DND-41 (cell line): ENCODE results near the gene RAPH1.
A peak's percentile ranks its signal among the peaks of the same experiment; 100 is the strongest.

Source experiments
- ATAC-seq: fragments of 200-7000 bp; cut with Tn5 transposase; 3 replicates; pipeline ENCODE4 v1.9.1; 2021; ENCODE audit warnings: low read depth; ENCODE audit not compliant: insufficient read depth
- DNase-seq: peaks from one replicate; pipeline ENCODE4 v3.0.0-alpha.2; 2020
- H2AFZ ChIP-seq: 2 replicates; pipeline ENCODE4 v1.6.0; 2012; ENCODE audit warnings: low read depth, low read length
- H3K27ac ChIP-seq: 2 replicates; pipeline ENCODE4 v1.5.1; 2012; ENCODE audit warnings: low read length, inconsistent platforms
- H3K27me3 ChIP-seq: fragments of 200-600 bp; sonication (generic); 2 replicates; pipeline ENCODE4 v1.6.0; 2012; ENCODE audit warnings: low read length, mild to moderate bottlenecking, inconsistent platforms; ENCODE audit not compliant: insufficient read depth, poor library complexity
- H3K36me3 ChIP-seq: 2 replicates; pipeline ENCODE4 v1.5.1; 2012; ENCODE audit warnings: low read length, inconsistent platforms; ENCODE audit not compliant: insufficient read depth
- H3K4me1 ChIP-seq: 2 replicates; pipeline ENCODE4 v1.5.1; 2012; ENCODE audit warnings: mild to moderate bottlenecking, low read length; ENCODE audit not compliant: insufficient read depth
- H3K4me2 ChIP-seq: 2 replicates; pipeline ENCODE4 v1.6.0; 2012; ENCODE audit warnings: mild to moderate bottlenecking, moderate library complexity, low read length, inconsistent platforms; ENCODE audit not compliant: insufficient read depth
- H3K4me3 ChIP-seq, 2 experiments: fragments of 200-600 bp in 1 of 2; shearing (Covaris generic) in 1 of 2; 2 replicates each; pipeline ENCODE4 v1.5.1; 2012 to 2016; ENCODE audit warnings: inconsistent platforms in 2 of 2, low read length in 2 of 2, mild to moderate bottlenecking in 2 of 2, low read depth in 1 of 2, moderate library complexity in 1 of 2
- H3K79me2 ChIP-seq: 2 replicates; pipeline ENCODE4 v1.6.0; 2012; ENCODE audit warnings: low read length, inconsistent platforms; ENCODE audit not compliant: insufficient read depth
- H3K9ac ChIP-seq: 2 replicates; pipeline ENCODE4 v1.6.0; 2012; ENCODE audit warnings: low read depth, mild to moderate bottlenecking, inconsistent platforms, low read length, moderate library complexity
- H3K9me3 ChIP-seq: 2 replicates; pipeline ENCODE4 v1.5.1; 2012; ENCODE audit warnings: low read length, moderate library complexity, mild to moderate bottlenecking, inconsistent platforms; ENCODE audit not compliant: insufficient read depth, severe bottlenecking
- H4K20me1 ChIP-seq: 2 replicates; pipeline ENCODE4 v1.6.0; 2012; ENCODE audit warnings: low read length; ENCODE audit not compliant: insufficient read depth
- CTCF ChIP-seq: IDR thresholded peaks from 2 replicates; pipeline ENCODE4 v1.5.1; 2012; ENCODE audit warnings: borderline replicate concordance, low read length, moderate library complexity, mild to moderate bottlenecking; ENCODE audit not compliant: poor library complexity, severe bottlenecking; ENCODE audit errors: extremely low read depth
- EZH2 ChIP-seq: IDR thresholded peaks from 3 replicates; pipeline ENCODE4 v1.6.1; 2012; ENCODE audit warnings: borderline replicate concordance, low read depth, mild to moderate bottlenecking, moderate library complexity, low read length, inconsistent platforms; ENCODE audit not compliant: severe bottlenecking

RAPH1 gene

GRCh38 chr2:203583084-203583695 lies 48.1 kb upstream of the RAPH1 start:
- Histone ChIP-seq H3K27me3 (no peaks in the 10 kb centered on the region), H3K4me1 (peaks cover 28% of the 10 kb centered on the region), H3K27ac (no peak overlapping the region), H4K20me1 (no peaks in the 10 kb centered on the region), H3K9me3 (no peaks in the 10 kb centered on the region), H3K4me3 (no peak overlapping the region), H3K9ac (no peak overlapping the region), H3K79me2 (no peaks in the 10 kb centered on the region), H3K36me3 (no peaks in the 10 kb centered on the region), H3K4me2 (no peak overlapping the region), H2AFZ (no peak overlapping the region)
- no peak for TF ChIP-seq CTCF
- TF ChIP-seq EZH2 = no peak
- no peak for ATAC-seq
- DNase-seq = no peak

GRCh38 chr2:203582468-203582867 lies 47.4 kb upstream of the RAPH1 start:
- Histone ChIP-seq H3K4me1 (peaks cover 35% of the 10 kb centered on the region), H3K9ac (no peak overlapping the region), H4K20me1 (no peaks in the 10 kb centered on the region), H3K36me3 (no peaks in the 10 kb centered on the region), H3K4me2 (no peak overlapping the region), H2AFZ (no peak overlapping the region), H3K27ac (no peak overlapping the region), H3K79me2 (no peaks in the 10 kb centered on the region), H3K4me3 (no peak overlapping the region), H3K9me3 (no peaks in the 10 kb centered on the region), H3K27me3 (no peaks in the 10 kb centered on the region)
- TF ChIP-seq CTCF = no peak
- TF ChIP-seq EZH2 = no peak
- DNase-seq = no peak
- no peak for ATAC-seq

- Histone ChIP-seq H3K4me3 (no peak overlapping the region), H3K4me1 (peaks cover 35% of the 10 kb centered on the region), H4K20me1 (no peaks in the 10 kb centered on the region), H3K36me3 (no peaks in the 10 kb centered on the region), H3K9me3 (no peaks in the 10 kb centered on the region), H3K4me2 (no peak overlapping the region), H3K27me3 (no peaks in the 10 kb centered on the region), H3K27ac (peak overlapping the region; percentile 39; the same call in 1 of the 2 replicates), H3K79me2 (no peaks in the 10 kb centered on the region), H2AFZ (no peak overlapping the region), H3K9ac (no peak overlapping the region; the same call in 1 of the 2 replicates)
- no peak for TF ChIP-seq CTCF
- TF ChIP-seq EZH2 = no peak
- DNase-seq (no peak), ATAC-seq (no peak)
Observed at GRCh38 chr2:203580844-203581243, 45.7 kb upstream of the RAPH1 start.

- Histone ChIP-seq H2AFZ (0 out of 2 replicates have a peak overlapping the region, but pooled peaks have one; percentile 0), H3K79me2 (no peaks in the 10 kb centered on the region), H3K9ac (peak overlapping the region; percentile 34; the same call in 1 of the 2 replicates), H3K4me3 (no peak overlapping the region), H3K27ac (peak overlapping the region; percentile 87), H3K4me2 (peak overlapping the region; percentile 24; the same call in 1 of the 2 replicates), H3K36me3 (no peaks in the 10 kb centered on the region), H3K4me1 (peaks cover 35% of the 10 kb centered on the region), H3K27me3 (no peaks in the 10 kb centered on the region), H3K9me3 (no peaks in the 10 kb centered on the region), H4K20me1 (no peaks in the 10 kb centered on the region)
- no peak for DNase-seq
- TF ChIP-seq EZH2 = no peak
- no peak for TF ChIP-seq CTCF
- peak; percentile 9; the same call in 1 of the 3 replicates for ATAC-seq
Observed at GRCh38 chr2:203579730-203580129, 44.6 kb upstream of the RAPH1 start.
